Measurements from ENCODE around the gene MANSC4. TPM values are rescaled to one million over a fixed set of nuclear protein-coding genes. Genes with fewer than 3 reads are reported as not detected.

MANSC4 gene
- total and polyA plus RNA-seq, 10 of the 15 experiments (the other 5 are each of a cell fraction or from before 2014, with no cell fraction given), result 0.18 to 0.21 (median 0.19) TPM; not detected in 7

DNA sequence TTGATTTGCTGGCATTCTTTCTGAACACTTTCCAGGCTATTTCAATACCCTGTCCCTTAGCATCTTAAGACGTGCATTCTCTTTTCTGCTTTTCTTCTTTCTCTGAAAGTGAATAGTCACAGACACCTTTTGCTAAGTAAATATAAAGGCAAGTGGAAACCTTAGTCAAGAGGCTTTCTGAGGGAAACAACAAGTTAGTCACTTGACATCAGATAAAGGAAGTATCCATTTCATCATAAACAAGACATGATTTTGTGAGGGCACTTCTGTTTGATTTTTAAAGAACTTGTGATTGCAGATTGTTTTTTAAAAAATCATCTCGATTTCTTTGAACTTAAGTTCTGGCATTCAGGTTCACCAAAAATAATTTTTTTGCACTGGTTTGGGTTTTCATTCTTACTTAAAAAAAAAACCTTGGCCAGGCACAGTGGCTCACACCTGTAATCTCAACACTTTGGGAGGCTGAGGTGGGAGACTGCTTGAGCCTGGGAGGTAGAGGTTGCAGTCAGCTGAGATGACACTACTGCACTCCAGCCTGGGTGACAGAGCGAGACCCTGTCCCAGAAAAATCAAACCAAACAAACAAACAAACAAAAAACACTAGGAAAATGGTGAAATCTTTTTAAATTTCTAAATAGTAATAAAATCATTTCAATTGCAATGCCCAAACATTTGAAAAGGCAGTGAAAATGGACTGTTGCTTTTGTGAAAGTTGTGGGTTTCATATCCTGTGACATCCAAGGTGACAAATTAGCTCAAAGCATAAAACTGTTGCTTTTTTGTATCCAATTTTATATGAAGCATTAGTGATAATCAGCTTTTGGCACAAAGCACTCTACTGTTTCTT, 8.3 kb downstream of the MANSC4 start (continued):
- TF ChIP-seq USF1 (IDR thresholded peaks at IDR 0.05; ENCODE audit: borderline replicate concordance, extremely low read length, insufficient read depth, low read depth, low read length) (no peak), ZNF622 (IDR thresholded peaks at IDR 0.05) (no peak)

GRCh38 chr12:27769142-27769673, 10.8 kb downstream of the MANSC4 start:
- SMC1A ChIA-PET (ENCODE audit: uncharacterized antibody, unreplicated experiment), result no interaction called here
- CTCF ChIA-PET, result interaction anchor here (1.5 kb wide), 1 partner anchor 36 kb away, joined by 4 read pairs; no protein-coding TSS in a partner anchor
- H3K4me2 ChIP-seq (ENCODE audit: control insufficient read depth, insufficient read depth), result no peak overlapping the region
- no peak overlapping the region for H3K9ac ChIP-seq (ENCODE audit: control insufficient read depth, insufficient read depth, low read length)
- RAD21 ChIA-PET (ENCODE audit: unreplicated experiment), result no interaction called here
- no peak overlapping the region for H3K4me3 ChIP-seq
- intact Hi-C loops (cut with micrococcal nuclease; ENCODE audit: unreplicated experiment), result no loop called here
- H3K27me3 ChIP-seq (replicated peaks in 1 of 2; ENCODE audit: control insufficient read depth in 2 of 2, insufficient read depth in 2 of 2, low read length in 1 of 2), result no peaks in the 10 kb centered on the region
- BruUV-seq (replicated peaks), result no TSS peak
- H3K27ac ChIP-seq (ENCODE audit: control insufficient read depth, insufficient read depth), result no peak overlapping the region
- no peak overlapping the region for H2AFZ ChIP-seq (ENCODE audit: control insufficient read depth, low read depth, low read length)
- 80% methylated on average over 8 of the region's 8 CpGs for WGBS (ENCODE audit: insufficient coverage, insufficient replicate concordance, low lambda C conversion rate, missing lambda C conversion rate)
- TF ChIP-seq MYC (IDR thresholded peaks at IDR 0.05; ENCODE audit: insufficient read depth, insufficient read length, insufficient replicate concordance, low read length, severe bottlenecking) (no peak), ZZZ3 (IDR thresholded peaks at IDR 0.05; ENCODE audit: control insufficient read depth, insufficient read length, low read depth) (no peak), SPI1 (IDR thresholded peaks at IDR 0.05; ENCODE audit: borderline replicate concordance, insufficient read depth, low read depth, low read length) (no peak), MAX (IDR thresholded peaks at IDR 0.05; ENCODE audit: low read depth, low read length) (no peak), BCL11A (IDR thresholded peaks at IDR 0.05; ENCODE audit: low read depth, low read length) (no peak)
- TF ChIP-seq, protein P1, sequence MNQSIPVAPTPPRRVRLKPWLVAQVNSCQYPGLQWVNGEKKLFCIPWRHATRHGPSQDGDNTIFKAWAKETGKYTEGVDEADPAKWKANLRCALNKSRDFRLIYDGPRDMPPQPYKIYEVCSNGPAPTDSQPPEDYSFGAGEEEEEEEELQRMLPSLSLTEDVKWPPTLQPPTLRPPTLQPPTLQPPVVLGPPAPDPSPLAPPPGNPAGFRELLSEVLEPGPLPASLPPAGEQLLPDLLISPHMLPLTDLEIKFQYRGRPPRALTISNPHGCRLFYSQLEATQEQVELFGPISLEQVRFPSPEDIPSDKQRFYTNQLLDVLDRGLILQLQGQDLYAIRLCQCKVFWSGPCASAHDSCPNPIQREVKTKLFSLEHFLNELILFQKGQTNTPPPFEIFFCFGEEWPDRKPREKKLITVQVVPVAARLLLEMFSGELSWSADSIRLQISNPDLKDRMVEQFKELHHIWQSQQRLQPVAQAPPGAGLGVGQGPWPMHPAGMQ (IDR thresholded peaks at IDR 0.05; ENCODE audit: borderline replicate concordance), result no peak
- no peak for FAIRE-seq
- no peaks in the 10 kb centered on the region for H3K79me2 ChIP-seq (ENCODE audit: control insufficient read depth, insufficient read depth, low read length)
- in situ Hi-C loops (cut with MboI), result no loop called here
- ATAC-seq, result no peak
- POLR2A ChIA-PET, result no interaction called here
- H3K4me1 ChIP-seq (ENCODE audit: control insufficient read depth, insufficient read depth, low read length), result peaks cover 9% of the 10 kb centered on the region; the same call in 1 of the 2 replicates
- no peaks in the 10 kb centered on the region for H3K9me3 ChIP-seq (replicated peaks; ENCODE audit: control insufficient read depth, insufficient read depth, low read length)
- H4K20me1 ChIP-seq (ENCODE audit: control insufficient read depth, insufficient read depth), result no peaks in the 10 kb centered on the region
- no peak for DNase-seq (ENCODE audit: low read depth, low spot score)
- no peaks in the 10 kb centered on the region for H3K36me3 ChIP-seq (ENCODE audit: control insufficient read depth in 2 of 2, insufficient read depth in 2 of 2, low read length in 1 of 2)

Measured in GM12878 (cell line).